Lower lobe of right lung (tissue), 2 donors: ENCODE results near the gene NAALADL1. TPM values are rescaled to one million over a fixed set of nuclear protein-coding genes. Genes with fewer than 3 reads are reported as not detected.

ENCODE experiments used
- ATAC-seq, 2 donors: fragments of 200-7000 bp; cut with Tn5 transposase; one replicate each; pipeline ENCODE4 v1.9.1; 2020 to 2022; ENCODE audit warnings: mild to moderate bottlenecking in 2 of 2, moderate library complexity in 2 of 2
- DNase-seq: peaks from one replicate; pipeline ENCODE4 v3.0.0-alpha.2; 2020
- H3K27ac ChIP-seq: fragments of 200-600 bp; one replicate; pipeline ENCODE4 v1.8.0; 2022
- H3K27me3 ChIP-seq: fragments of 200-600 bp; one replicate; pipeline ENCODE4 v1.8.0; 2022; ENCODE audit warnings: low read depth
- H3K36me3 ChIP-seq: fragments of 200-600 bp; one replicate; pipeline ENCODE4 v1.8.0; 2022; ENCODE audit warnings: mild to moderate bottlenecking
- H3K4me1 ChIP-seq: fragments of 200-600 bp; one replicate; pipeline ENCODE4 v1.8.0; 2022
- H3K4me3 ChIP-seq: fragments of 200-600 bp; one replicate; pipeline ENCODE4 v1.8.0; 2022; ENCODE audit warnings: mild to moderate bottlenecking
- H3K9me3 ChIP-seq: fragments of 200-600 bp; one replicate; pipeline ENCODE4 v1.8.0; 2022
- intact Hi-C: fragments of 100-400 bp; cut with DNase I; formaldehyde crosslinking; loops from one replicate; pipeline ENCODE4 v1.11.0; 2022
- total RNA-seq: library from RNA; stranded (reverse); fragmentation: NEBNext Ultra II Directional; extraction: Animal tissue kit (Norgen Biotek cat#: 25700); gene quantifications from one replicate; pipeline ENCODE4 v1.2.1, GENCODE V29; 2021
- TF ChIP-seq, protein P1 (sequence below): fragments of 200-600 bp; IDR thresholded peaks from one replicate; pipeline ENCODE4 v1.8.0; 2022; ENCODE audit warnings: antibody characterized with exemption, mild to moderate bottlenecking
- donor health status: DM: no; HTN: yes; CAD: no; lungs with severe emphysema.

NAALADL1 gene
- total RNA-seq, 1 donor from 2014 or later: 12.2 TPM

DNA sequence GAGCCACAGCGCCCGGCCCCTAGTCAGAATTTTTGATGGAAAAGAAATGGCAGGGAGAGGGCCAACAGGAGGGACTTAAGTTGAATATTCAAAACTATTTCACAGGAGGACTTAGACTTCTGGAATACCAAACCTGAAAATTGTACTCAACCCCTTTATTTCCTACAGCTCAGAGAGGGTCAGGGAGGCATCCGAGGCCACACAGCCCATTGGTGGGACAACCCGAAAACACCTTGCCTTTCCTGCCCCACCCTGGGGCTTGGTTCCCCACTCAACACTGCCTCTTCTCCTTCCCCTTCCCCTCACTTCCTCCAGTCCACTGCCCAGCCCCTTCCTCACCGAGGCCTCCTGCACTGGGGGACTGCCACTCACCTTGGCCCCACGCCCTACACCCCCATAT lies 1.4 kb downstream of the NAALADL1 start:
- no peak for ATAC-seq
- intact Hi-C loops: no loop called here

DNA sequence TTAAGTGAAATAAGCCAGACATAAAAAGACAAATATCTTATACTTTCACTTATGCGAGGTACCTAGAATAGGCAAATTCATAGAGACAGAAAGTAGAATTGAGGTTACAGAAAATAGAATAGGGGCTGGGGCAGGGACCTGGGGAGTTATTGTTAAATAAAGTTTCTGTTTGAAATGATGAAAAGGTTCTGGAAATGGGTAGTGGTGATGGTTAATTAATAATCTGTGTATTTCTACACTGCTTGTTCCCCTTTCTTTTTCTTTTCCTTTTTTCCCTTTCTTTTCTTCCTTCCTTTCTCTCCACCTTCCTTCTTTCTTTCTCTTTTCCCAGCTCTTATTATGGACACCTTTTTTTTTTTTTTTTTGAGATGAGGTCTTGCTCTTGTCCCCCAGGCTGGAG lies 2.8 kb downstream of the NAALADL1 start:
- DNase-seq: no peak
- intact Hi-C loops: no loop called here
- Histone ChIP-seq H3K36me3 (no peaks in the 10 kb centered on the region), H3K4me3 (no peak overlapping the region), H3K27ac (no peak overlapping the region), H3K27me3 (no peaks in the 10 kb centered on the region), H3K4me1 (no peaks in the 10 kb centered on the region), H3K9me3 (no peaks in the 10 kb centered on the region)
- TF ChIP-seq, protein P1, sequence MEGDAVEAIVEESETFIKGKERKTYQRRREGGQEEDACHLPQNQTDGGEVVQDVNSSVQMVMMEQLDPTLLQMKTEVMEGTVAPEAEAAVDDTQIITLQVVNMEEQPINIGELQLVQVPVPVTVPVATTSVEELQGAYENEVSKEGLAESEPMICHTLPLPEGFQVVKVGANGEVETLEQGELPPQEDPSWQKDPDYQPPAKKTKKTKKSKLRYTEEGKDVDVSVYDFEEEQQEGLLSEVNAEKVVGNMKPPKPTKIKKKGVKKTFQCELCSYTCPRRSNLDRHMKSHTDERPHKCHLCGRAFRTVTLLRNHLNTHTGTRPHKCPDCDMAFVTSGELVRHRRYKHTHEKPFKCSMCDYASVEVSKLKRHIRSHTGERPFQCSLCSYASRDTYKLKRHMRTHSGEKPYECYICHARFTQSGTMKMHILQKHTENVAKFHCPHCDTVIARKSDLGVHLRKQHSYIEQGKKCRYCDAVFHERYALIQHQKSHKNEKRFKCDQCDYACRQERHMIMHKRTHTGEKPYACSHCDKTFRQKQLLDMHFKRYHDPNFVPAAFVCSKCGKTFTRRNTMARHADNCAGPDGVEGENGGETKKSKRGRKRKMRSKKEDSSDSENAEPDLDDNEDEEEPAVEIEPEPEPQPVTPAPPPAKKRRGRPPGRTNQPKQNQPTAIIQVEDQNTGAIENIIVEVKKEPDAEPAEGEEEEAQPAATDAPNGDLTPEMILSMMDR: no peak
- no peak for ATAC-seq

More for the DNA sequence above, 1.4 kb downstream of the NAALADL1 start:
- TF ChIP-seq, protein P1: no peak
- Histone ChIP-seq H3K4me3 (no peak overlapping the region), H3K4me1 (no peaks in the 10 kb centered on the region), H3K36me3 (no peaks in the 10 kb centered on the region), H3K9me3 (no peaks in the 10 kb centered on the region), H3K27ac (no peak overlapping the region), H3K27me3 (no peaks in the 10 kb centered on the region)
- DNase-seq: no peak

DNA sequence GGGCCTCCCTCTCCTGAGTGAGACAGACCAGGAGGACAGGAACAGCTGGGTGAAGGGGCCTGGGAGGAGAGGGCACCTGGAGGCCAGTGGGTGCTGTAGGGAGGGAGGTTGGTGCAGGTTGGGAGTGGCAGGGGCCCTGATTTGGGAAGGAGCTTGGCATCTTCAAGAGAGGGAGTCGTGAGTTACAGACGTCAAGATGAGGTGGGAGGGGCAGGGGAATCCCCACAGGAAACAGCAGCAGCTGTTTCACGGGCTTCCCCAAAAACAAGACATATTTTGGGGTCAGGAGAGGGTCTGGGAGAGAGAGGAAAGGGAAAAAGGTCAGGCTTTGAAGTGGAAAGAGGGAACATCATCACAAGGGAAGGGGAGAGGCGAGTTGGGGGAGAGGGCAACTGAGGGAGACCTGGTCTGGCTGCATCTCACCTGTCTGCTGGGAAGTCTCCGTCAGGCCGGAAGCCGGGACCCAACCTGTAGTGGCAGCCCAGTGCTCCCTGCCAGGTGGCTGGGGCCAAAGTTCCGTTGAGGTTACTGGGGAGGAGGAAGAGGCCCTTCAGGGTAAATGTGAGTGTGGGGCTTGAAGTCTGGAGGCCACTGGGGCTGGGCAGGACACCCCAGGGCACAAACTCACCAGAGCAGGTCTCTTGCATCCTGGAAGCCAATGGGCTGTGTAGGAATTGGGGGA lies 4.4 kb downstream of the NAALADL1 start:
- TF ChIP-seq, protein P1: no peak
- Histone ChIP-seq H3K4me1 (no peaks in the 10 kb centered on the region), H3K9me3 (no peaks in the 10 kb centered on the region), H3K36me3 (no peaks in the 10 kb centered on the region), H3K4me3 (no peak overlapping the region), H3K27ac (no peak overlapping the region), H3K27me3 (no peaks in the 10 kb centered on the region)
- intact Hi-C loops: no loop called here
- no peak for DNase-seq
- no peak for ATAC-seq

DNA sequence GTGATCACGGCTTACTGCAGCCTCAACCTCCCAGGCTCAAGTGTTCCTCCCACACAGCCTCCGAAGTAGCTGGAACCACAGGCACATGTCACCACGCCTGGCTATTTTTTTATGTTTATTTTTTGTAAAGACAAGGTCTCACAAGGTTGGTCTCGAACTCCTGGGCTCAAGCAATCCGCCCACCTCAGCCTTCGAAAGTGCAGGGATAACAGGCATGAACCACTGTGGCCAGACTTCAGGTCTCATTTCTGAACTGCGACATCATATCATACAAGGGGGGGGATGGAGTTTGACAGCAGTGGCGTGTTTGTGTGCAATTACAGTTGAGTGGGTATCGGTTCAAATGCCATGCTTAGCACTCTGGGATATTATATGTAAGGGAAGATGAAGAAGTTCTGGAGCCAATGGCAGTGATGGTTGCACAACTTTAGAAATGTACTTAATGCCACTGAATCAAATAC lies 6.9 kb downstream of the NAALADL1 start:
- Histone ChIP-seq H3K27ac (no peak overlapping the region), H3K4me3 (no peak overlapping the region), H3K4me1 (peaks cover 15% of the 10 kb centered on the region), H3K36me3 (no peaks in the 10 kb centered on the region), H3K9me3 (no peaks in the 10 kb centered on the region), H3K27me3 (no peaks in the 10 kb centered on the region)
- ATAC-seq: no peak
- TF ChIP-seq, protein P1: no peak
- DNase-seq: no peak
- intact Hi-C loops: no loop called here

DNA sequence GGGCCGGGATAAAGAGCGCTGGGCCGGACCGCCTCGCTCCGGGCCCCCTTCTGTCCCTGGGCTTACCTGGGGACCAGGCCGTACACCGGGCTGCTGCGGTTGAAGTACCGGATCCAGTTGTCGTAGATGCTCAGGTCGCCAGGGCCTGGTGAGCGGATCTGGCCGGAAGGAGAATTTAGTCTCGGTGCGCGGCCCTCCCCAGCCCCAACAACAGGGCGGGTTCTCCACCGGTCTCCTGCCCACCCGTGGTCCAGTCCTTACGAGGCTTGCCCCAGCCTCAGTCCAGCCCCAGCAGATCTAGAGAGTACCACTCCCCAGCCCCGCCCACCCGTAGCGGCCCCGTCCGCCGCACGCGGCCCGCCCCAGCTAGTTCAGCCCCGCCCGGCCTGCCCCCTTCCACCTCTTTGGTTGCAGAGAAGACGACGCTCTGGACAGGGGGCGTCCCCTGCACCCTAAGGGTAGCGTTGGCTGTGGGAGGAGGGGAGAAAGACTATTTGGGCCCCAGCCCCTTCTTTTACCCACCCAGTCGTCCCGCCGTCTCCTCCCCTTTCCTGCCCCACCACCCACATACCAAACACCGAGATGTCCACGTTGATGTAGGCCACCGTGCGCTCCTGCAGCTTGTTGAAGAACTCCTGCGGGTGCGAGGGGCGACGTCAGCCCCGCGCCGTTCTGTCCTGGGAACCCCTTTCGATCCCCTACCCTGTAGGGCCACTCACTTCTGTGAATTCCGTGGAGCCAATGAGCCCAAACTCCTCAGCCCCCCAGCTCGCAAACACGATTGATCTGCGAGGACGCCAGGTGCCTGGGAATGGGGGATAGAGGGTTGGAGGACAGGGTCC lies 10.6 kb downstream of the NAALADL1 start:
- intact Hi-C loops: no loop called here
- Histone ChIP-seq H3K27me3 (no peaks in the 10 kb centered on the region), H3K9me3 (no peaks in the 10 kb centered on the region), H3K4me3 (peak overlapping the region; percentile 61), H3K4me1 (peaks cover 34% of the 10 kb centered on the region), H3K27ac (peak overlapping the region; percentile 58), H3K36me3 (peaks cover 24% of the 10 kb centered on the region)
- TF ChIP-seq, protein P1: no peak
- DNase-seq: peak; percentile 59
- ATAC-seq: peak; percentile 6 to 48
